Retinal pigment epithelial cell (primary cell): ENCODE results near the gene BANP.

ENCODE experiments used
- DNase-seq: peaks from one replicate; pipeline ENCODE4 v3.0.0-alpha.2; 2010; ENCODE audit warnings: low read depth
- H3K4me3 ChIP-seq: 2 replicates; pipeline ENCODE4 v1.5.1; 2011; ENCODE audit warnings: mild to moderate bottlenecking, low read length, control low read depth, moderate library complexity
- CTCF ChIP-seq: conservative IDR thresholded peaks from 2 replicates; pipeline ENCODE4 v1.5.1; 2011; ENCODE audit warnings: low read depth, low read length, control low read depth, inconsistent platforms

The BANP gene

GRCh38 chr16:88003736-88004135, 52.5 kb downstream of the BANP start:
- no peak overlapping the region for H3K4me3 ChIP-seq
- TF ChIP-seq CTCF, result no peak
- DNase-seq, result no peak

- TF ChIP-seq CTCF, result no peak
- DNase-seq, result no peak
- no peak overlapping the region for H3K4me3 ChIP-seq
These were observed 53.2 kb downstream of the BANP start for GRCh38 chr16:88004391-88004790.

GRCh38 chr16:88005181-88005581, 53.9 kb downstream of the BANP start:
- H3K4me3 ChIP-seq, result no peak overlapping the region
- no peak for DNase-seq
- TF ChIP-seq CTCF, result peak; percentile 29

- TF ChIP-seq CTCF, result no peak
- DNase-seq, result no peak
- no peak overlapping the region for H3K4me3 ChIP-seq
These were observed 54.7 kb downstream of the BANP start for GRCh38 chr16:88005968-88006367.

GRCh38 chr16:88007321-88007731, 56.1 kb downstream of the BANP start:
- TF ChIP-seq CTCF, result no peak
- no peak for DNase-seq
- no peak overlapping the region for H3K4me3 ChIP-seq

GRCh38 chr16:88008840-88009239, 57.6 kb downstream of the BANP start:
- H3K4me3 ChIP-seq, result no peak overlapping the region
- DNase-seq, result no peak
- TF ChIP-seq CTCF, result no peak

GRCh38 chr16:88009563-88010342, 58.5 kb downstream of the BANP start:
- no peak overlapping the region for H3K4me3 ChIP-seq
- no peak for TF ChIP-seq CTCF
- no peak for DNase-seq
